Retinal pigment epithelial cell (primary cell): ENCODE measurements around the gene ATF6B.

ENCODE experiments used
- DNase-seq: peaks from one replicate; pipeline ENCODE4 v3.0.0-alpha.2; 2010; ENCODE audit warnings: low read depth
- H3K4me3 ChIP-seq: 2 replicates; pipeline ENCODE4 v1.5.1; 2011; ENCODE audit warnings: mild to moderate bottlenecking, low read length, control low read depth, moderate library complexity
- CTCF ChIP-seq: conservative IDR thresholded peaks from 2 replicates; pipeline ENCODE4 v1.5.1; 2011; ENCODE audit warnings: low read depth, low read length, control low read depth, inconsistent platforms

ATF6B gene

DNA sequence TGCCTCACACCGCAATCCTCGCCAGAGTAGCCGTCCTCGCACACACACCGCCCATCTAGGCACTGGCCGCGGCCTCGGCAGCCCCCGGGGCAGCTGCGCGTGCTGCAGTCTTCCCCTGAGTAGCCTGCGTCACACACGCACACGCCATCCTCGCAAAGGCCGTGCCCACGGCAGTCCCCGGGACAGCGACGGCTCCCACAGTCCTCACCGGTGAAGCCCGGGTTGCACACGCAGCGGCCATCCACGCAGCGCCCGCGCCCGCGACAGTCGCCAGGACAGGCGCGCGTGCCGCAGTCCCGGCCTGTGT, 32.0 kb downstream of the ATF6B start:
- no peak for TF ChIP-seq CTCF
- no peak overlapping the region for H3K4me3 ChIP-seq
- no peak for DNase-seq

DNA sequence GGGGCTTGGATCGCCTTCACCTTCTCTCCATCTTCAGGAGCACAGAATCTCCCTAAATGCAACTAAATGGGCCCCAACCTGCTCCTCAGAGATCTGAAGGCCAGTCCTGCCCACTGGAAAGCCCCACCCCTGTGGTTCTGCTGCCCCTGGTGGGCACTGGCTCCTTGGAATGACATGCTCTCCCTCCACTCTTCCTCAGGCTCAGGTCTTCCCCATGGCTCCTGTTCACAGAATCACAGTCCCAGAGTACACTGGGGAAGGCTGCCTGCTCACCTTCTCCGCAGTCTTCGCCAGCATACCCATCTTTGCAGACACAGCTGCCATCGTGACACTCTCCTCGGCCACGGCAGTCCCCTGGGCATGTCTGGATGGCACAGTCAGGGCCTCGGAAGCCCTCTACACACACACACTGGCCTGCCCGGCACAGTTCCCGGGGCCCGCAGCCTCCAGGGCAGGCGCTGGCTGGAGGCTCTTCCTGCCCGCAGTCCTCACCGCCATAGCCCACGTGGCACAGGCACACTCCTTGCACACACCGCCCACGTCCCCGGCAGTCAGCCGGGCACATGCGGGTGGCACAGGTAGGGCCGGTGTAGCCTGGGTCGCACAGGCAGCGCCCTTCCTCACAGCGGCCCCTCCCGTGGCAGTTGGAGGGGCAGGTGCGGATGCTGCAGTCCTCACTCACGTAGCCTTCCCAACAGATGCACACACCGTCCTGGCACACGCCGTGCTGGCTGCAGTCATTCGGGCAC, 32.5 kb downstream of the ATF6B start:
- DNase-seq = no peak
- peak; percentile 28 for TF ChIP-seq CTCF
- H3K4me3 ChIP-seq = no peak overlapping the region

GRCh38 chr6:32092760-32093497, 35.1 kb downstream of the ATF6B start:
- no peak for TF ChIP-seq CTCF
- DNase-seq = no peak
- H3K4me3 ChIP-seq = no peak overlapping the region

GRCh38 chr6:32089082-32089828, 38.8 kb downstream of the ATF6B start:
- DNase-seq = no peak
- H3K4me3 ChIP-seq = no peak overlapping the region

GRCh38 chr6:32088487-32089049, 39.5 kb downstream of the ATF6B start:
- DNase-seq = no peak
- no peak overlapping the region for H3K4me3 ChIP-seq
- no peak for TF ChIP-seq CTCF

More at GRCh38 chr6:32089082-32089828, 38.8 kb downstream of the ATF6B start:
- TF ChIP-seq CTCF = no peak

DNA sequence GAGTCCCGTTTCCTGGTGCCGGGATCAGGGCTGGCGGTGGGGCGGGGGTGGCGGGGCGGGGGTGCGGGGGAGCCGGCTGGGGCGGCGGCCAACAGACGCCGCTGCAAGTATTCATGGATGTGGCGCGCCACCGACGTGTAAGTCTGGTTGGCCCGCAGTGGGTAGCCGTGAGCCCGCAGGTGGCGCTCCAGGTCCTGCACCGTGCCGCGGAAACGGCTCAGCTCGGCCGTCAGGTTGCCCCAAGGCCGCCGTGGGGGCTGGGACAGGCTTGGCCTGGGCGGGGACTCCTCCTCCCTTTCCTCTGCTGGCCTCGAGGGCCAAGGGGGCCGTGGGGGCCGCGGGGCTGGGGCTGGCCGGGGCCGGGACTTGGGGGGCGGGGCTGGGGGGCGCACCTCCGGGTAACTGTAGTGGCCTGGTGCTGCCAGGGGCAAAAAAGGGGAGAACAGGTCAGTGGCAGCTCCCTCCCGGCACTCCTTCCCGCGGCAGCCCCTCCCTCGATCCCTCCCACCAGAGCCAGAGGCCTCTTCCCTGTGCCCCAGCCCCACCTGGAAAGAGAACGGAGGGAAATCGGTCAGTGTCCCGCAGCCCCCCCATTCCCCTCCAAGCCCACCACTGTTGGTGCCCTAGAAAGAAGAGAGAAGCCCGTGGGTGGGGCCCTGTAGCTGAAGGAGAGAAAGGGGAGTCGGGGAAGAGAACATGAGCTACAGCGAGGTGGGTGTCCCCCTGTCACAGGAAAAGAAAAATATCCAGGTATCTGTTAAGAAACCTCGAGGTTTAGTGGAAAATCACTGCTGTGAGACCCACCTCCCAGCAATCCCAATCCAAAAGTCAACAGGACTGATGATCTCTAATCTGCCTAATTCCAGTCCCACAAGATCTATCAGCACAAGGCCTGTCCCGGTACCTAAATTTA, 40.2 kb downstream of the ATF6B start:
- H3K4me3 ChIP-seq = no peak overlapping the region
- peak; percentile 62 for TF ChIP-seq CTCF
- DNase-seq = peak; percentile 30
